ENCODE results near the gene CORO7.

The CORO7 gene

DNA sequence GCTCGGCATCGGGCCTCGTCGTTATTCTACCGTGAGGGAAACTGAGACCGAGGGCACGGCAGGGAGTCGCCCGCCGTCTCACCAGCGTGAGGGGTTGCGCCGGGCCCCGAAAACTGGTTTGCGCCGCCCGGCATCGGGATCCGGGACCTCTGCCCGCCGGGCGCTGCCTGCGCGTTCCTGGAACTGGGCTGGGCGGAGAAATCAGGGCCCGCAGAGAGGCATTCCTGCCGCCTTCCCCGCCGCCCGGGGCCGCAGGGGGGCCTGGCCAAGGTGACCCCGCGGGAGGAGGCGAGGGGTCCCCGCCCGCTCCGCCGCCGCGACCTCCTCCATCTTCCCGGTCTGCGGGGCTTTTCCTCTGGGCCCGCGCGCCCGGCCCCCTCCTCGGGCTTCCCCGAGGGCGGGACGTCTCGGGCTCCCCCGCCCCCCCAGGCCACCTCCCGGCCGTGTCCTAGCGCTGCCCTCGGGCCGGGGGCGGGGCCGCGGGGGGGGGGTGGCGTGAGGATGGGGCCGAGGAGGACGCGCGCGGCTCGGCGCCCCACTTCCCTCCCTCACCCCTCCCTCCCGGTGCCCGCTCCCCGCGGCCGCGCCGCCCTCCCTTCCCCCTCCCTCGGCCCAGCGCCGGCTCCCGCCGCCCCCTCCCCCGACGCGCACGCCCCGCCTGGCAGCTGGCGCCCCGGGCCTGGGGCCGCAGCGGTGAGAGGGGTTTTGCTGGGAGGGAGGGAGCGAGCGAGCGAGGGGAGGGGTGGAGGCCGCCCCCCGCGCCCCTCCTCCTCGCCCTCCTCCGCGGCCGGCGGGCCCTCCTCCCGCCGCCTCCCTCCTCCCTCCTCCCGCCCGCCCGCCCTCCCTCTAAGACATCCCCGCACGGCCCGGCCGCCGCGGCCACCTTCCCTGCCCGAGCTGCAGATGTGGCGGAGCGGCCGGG, 100.9 kb downstream of the CORO7 start, which contains the start of gene GLIS2:
TSS of gene GLIS2 (plus strand) at position 882 of the 922 bp plus-strand sequence. CDS start 16,214 bp downstream, outside the sequence.
- TF ChIP-seq MYC (IDR thresholded peaks at IDR 0.05; ENCODE audit: low read depth, low read length) (no peak), POLR2A (IDR thresholded peaks at IDR 0.05; ENCODE audit: extremely low read depth, insufficient read length) (no peak)
- TF ChIP-seq, protein P1, sequence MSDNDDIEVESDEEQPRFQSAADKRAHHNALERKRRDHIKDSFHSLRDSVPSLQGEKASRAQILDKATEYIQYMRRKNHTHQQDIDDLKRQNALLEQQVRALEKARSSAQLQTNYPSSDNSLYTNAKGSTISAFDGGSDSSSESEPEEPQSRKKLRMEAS (IDR thresholded peaks at IDR 0.05; ENCODE audit: low read depth, low read length) = no peak
- TF ChIP-seq, protein P2, sequence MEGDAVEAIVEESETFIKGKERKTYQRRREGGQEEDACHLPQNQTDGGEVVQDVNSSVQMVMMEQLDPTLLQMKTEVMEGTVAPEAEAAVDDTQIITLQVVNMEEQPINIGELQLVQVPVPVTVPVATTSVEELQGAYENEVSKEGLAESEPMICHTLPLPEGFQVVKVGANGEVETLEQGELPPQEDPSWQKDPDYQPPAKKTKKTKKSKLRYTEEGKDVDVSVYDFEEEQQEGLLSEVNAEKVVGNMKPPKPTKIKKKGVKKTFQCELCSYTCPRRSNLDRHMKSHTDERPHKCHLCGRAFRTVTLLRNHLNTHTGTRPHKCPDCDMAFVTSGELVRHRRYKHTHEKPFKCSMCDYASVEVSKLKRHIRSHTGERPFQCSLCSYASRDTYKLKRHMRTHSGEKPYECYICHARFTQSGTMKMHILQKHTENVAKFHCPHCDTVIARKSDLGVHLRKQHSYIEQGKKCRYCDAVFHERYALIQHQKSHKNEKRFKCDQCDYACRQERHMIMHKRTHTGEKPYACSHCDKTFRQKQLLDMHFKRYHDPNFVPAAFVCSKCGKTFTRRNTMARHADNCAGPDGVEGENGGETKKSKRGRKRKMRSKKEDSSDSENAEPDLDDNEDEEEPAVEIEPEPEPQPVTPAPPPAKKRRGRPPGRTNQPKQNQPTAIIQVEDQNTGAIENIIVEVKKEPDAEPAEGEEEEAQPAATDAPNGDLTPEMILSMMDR (IDR thresholded peaks at IDR 0.05; ENCODE audit: low read depth, low read length) = no peak
- DNase-seq (ENCODE audit: low read depth) = peak; percentile 65
- no peak within 1 kb of the TSS for H3K4me3 ChIP-seq (ENCODE audit: low read depth, low read length)

DNA sequence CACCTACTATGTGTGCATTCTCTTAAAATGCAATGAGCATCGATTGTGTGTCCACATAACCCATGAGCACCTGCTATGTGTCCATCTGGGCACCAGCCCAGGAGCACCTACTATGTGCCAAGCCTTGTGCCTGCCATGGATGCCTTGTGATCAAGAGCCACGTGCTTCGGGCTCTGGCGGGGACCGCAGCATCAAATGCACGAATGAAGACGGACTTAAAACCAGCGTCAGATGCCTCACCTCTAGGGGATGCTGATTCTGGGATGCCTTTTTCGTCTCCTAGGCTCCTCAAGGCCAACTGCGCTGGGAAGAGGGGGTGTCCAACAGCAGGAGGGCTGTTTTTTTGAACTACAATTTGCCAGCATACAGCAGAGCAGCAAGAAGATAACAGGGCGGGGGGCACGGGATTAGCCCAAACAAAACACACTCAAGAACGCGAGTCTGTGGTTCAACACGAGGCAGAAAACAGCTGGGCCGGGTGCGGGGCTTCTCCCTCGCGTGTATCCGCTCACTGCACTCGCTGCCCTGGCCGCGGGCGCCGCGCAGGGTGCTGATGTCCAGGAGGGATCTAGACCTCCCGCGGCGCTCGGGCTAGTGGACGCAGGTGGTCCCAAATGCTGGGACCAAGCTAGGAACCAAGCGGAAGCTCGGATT, 101.7 kb downstream of the CORO7 start:
- TF ChIP-seq, protein P1 (IDR thresholded peaks at IDR 0.05; ENCODE audit: low read depth, low read length) = no peak
- TF ChIP-seq POLR2A (IDR thresholded peaks at IDR 0.05; ENCODE audit: extremely low read depth, insufficient read length) = no peak
- TF ChIP-seq MYC (IDR thresholded peaks at IDR 0.05; ENCODE audit: low read depth, low read length) = no peak
- DNase-seq (ENCODE audit: low read depth) = peak; percentile 53
- no peak overlapping the region for H3K4me3 ChIP-seq (ENCODE audit: low read depth, low read length)

GRCh38 chr16:4313563-4314531, 102.5 kb downstream of the CORO7 start:
- H3K4me3 ChIP-seq (ENCODE audit: low read depth, low read length) = no peak overlapping the region
- peak; percentile 58 for DNase-seq (ENCODE audit: low read depth)
- no peak for TF ChIP-seq POLR2A (IDR thresholded peaks at IDR 0.05; ENCODE audit: extremely low read depth, insufficient read length)
- TF ChIP-seq, protein P2 (IDR thresholded peaks at IDR 0.05; ENCODE audit: low read depth, low read length) = peak; percentile 50

DNA sequence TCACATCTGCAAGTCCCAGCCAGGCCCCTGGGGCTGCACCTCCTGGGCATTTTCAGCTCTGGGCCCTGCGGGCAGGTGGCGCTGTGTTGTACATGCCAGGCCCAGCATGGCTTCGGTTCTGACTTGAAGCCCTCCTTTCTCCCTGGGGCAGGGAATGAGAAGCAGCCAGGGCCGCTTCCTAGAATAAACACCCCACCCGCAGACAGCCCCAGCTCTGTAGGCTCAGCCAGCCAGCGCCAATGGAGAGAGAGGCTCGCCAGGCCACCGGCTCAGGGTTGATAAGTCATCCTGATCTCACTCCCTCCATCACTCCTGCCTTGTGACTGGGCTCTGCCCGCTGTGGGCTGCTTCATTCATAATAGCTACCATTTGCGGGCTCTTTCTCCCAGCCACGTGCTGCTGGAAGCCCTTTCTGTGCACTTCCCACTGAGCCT, 106.5 kb downstream of the CORO7 start:
- no peak overlapping the region for H3K4me3 ChIP-seq (ENCODE audit: low read depth, low read length)
- TF ChIP-seq MYC (IDR thresholded peaks at IDR 0.05; ENCODE audit: low read depth, low read length) (no peak), POLR2A (IDR thresholded peaks at IDR 0.05; ENCODE audit: extremely low read depth, insufficient read length) (no peak)
- TF ChIP-seq, protein P1 (IDR thresholded peaks at IDR 0.05; ENCODE audit: low read depth, low read length) = no peak
- TF ChIP-seq, protein P2 (IDR thresholded peaks at IDR 0.05; ENCODE audit: low read depth, low read length) = peak; percentile 30
- DNase-seq (ENCODE audit: low read depth) = no peak

GRCh38 chr16:4309102-4309832, 107.1 kb downstream of the CORO7 start:
- H3K4me3 ChIP-seq (ENCODE audit: low read depth, low read length) = no peak overlapping the region
- no peak for TF ChIP-seq MYC (IDR thresholded peaks at IDR 0.05; ENCODE audit: low read depth, low read length)
- TF ChIP-seq, protein P2 (IDR thresholded peaks at IDR 0.05; ENCODE audit: low read depth, low read length) = no peak
- TF ChIP-seq, protein P1 (IDR thresholded peaks at IDR 0.05; ENCODE audit: low read depth, low read length) = no peak
- DNase-seq (ENCODE audit: low read depth) = no peak

Measured in NB4 (cell line).